ENCODE data around the gene INF2. TPM values are rescaled to one million over a fixed set of nuclear protein-coding genes. Genes with fewer than 3 reads are reported as not detected.

Gene INF2
- total and polyA plus RNA-seq, 4 donors: 13.1 to 51.6 (median 25.5) TPM

GRCh38 chr14:104724407-104724980 is 35.1 kb downstream of the INF2 start:
- Histone ChIP-seq H3K4me3 (ENCODE audit: low read depth in 1 of 3, low read length in 3 of 3) (peak overlapping the region; percentile 50 to 76 (median 55)), H3K36me3 (ENCODE audit: control insufficient read depth in 4 of 4, insufficient read depth in 3 of 4, low read depth in 1 of 4, low read length in 3 of 4) (peaks cover 0 to 4% (median 2%) of the 10 kb centered on the region in 4 donors), H3K9me3 (ENCODE audit: control insufficient read depth in 4 of 4, low read length in 3 of 4) (no peaks in the 10 kb centered on the region), H3K4me1 (ENCODE audit: control insufficient read depth in 4 of 4, insufficient read depth in 4 of 4, low read length in 3 of 4) (peaks cover 18 to 52% (median 34%) of the 10 kb centered on the region in 4 donors), H3K27ac (ENCODE audit: low read depth in 1 of 2, low read length in 2 of 2) (peak overlapping the region; percentile 93 to 97), H3K9ac (ENCODE audit: low read depth in 1 of 2, low read length in 2 of 2) (peak overlapping the region; percentile 52 to 76), H3K27me3 (ENCODE audit: control insufficient read depth in 4 of 4, insufficient read depth in 4 of 4, low read length in 3 of 4) (no peaks in the 10 kb centered on the region)
- no peak for DNase-seq (ENCODE audit: low spot score)
- TF ChIP-seq RXRA (IDR thresholded peaks at IDR 0.05) (peak in 1 of 2 donors; percentile 26), EGR1 (IDR thresholded peaks at IDR 0.05; ENCODE audit: low read depth in 2 of 2) (peak; percentile 64 to 79), HNF4G (IDR thresholded peaks at IDR 0.05) (no peak)
- WGBS: 5% methylated on average over 27 of the region's 27 CpGs

- Histone ChIP-seq H3K4me1 (ENCODE audit: control insufficient read depth in 4 of 4, insufficient read depth in 4 of 4, low read length in 3 of 4) (peaks cover 18 to 52% (median 34%) of the 10 kb centered on the region in 4 donors), H3K9ac (ENCODE audit: low read depth in 1 of 2, low read length in 2 of 2) (peak overlapping the region in 1 of 2 donors; percentile 52), H3K27me3 (ENCODE audit: control insufficient read depth in 4 of 4, insufficient read depth in 4 of 4, low read length in 3 of 4) (no peaks in the 10 kb centered on the region), H3K4me3 (ENCODE audit: low read depth in 1 of 3, low read length in 3 of 3) (peak overlapping the region; percentile 50 to 76 (median 55)), H3K27ac (ENCODE audit: low read depth in 1 of 2, low read length in 2 of 2) (peak overlapping the region; percentile 93 to 97), H3K36me3 (ENCODE audit: control insufficient read depth in 4 of 4, insufficient read depth in 3 of 4, low read depth in 1 of 4, low read length in 3 of 4) (peaks cover 0 to 1% (median 0%) of the 10 kb centered on the region in 4 donors), H3K9me3 (ENCODE audit: control insufficient read depth in 4 of 4, low read length in 3 of 4) (no peaks in the 10 kb centered on the region)
- 39% methylated on average over 24 of the region's 24 CpGs for WGBS
- TF ChIP-seq TAF1 (conservative IDR thresholded peaks at IDR 0.05): no peak
- TF ChIP-seq FOXA1 (IDR thresholded peaks at IDR 0.05): no peak
- no peak for TF ChIP-seq EGR1 (IDR thresholded peaks at IDR 0.05; ENCODE audit: low read depth in 2 of 2)
- no peak for TF ChIP-seq SP1 (IDR thresholded peaks at IDR 0.05)
- TF ChIP-seq ATF3 (IDR thresholded peaks at IDR 0.05): no peak
- TF ChIP-seq HNF4G (IDR thresholded peaks at IDR 0.05): no peak
- TF ChIP-seq ZBTB33 (IDR thresholded peaks at IDR 0.05): no peak
- peak; percentile 32 to 52 for TF ChIP-seq RAD21 (IDR thresholded peaks at IDR 0.05)
- peak in 1 of 2 donors; percentile 10 for TF ChIP-seq RXRA (IDR thresholded peaks at IDR 0.05)
- TF ChIP-seq REST (IDR thresholded peaks at IDR 0.05): peak; percentile 12
- TF ChIP-seq HNF4A (conservative IDR thresholded peaks at IDR 0.05): peak; percentile 4 to 25
- TF ChIP-seq JUND (IDR thresholded peaks at IDR 0.05): no peak
- no peak for TF ChIP-seq MAX (IDR thresholded peaks at IDR 0.05)
- no peak for TF ChIP-seq GABPA (IDR thresholded peaks at IDR 0.05 in 1 of 2, conservative IDR thresholded peaks at IDR 0.05 in 1 of 2)
- no peak for TF ChIP-seq FOXA2 (IDR thresholded peaks at IDR 0.05)
- peak; percentile 30 for TF ChIP-seq CTCF (IDR thresholded peaks at IDR 0.05; ENCODE audit: low read depth, low read length, missing input control)
- TF ChIP-seq YY1 (IDR thresholded peaks at IDR 0.05): no peak
- TF ChIP-seq NR2F2 (IDR thresholded peaks at IDR 0.05): no peak
- no peak for DNase-seq (ENCODE audit: low spot score)
Measured at GRCh38 chr14:104724981-104725771, 35.8 kb downstream of the INF2 start.
